Ectodermal cell (in vitro differentiated cells): Measurements from ENCODE around the gene THSD7B.

Experiments
- H3K27ac ChIP-seq: 2 replicates; pipeline ENCODE4 v1.7.0; 2013; ENCODE audit warnings: mild to moderate bottlenecking, low read depth, low read length; ENCODE audit not compliant: insufficient read depth, poor library complexity, severe bottlenecking
- H3K27me3 ChIP-seq: 2 replicates; pipeline ENCODE4 v1.7.0; 2013; ENCODE audit warnings: mild to moderate bottlenecking, low read length; ENCODE audit not compliant: insufficient read depth, control insufficient read depth, poor library complexity, severe bottlenecking
- H3K36me3 ChIP-seq: one replicate; pipeline ENCODE4 v1.7.0; 2013; ENCODE audit warnings: low read length; ENCODE audit not compliant: control insufficient read depth, insufficient read depth
- H3K4me1 ChIP-seq: one replicate; pipeline ENCODE4 v1.7.0; 2013; ENCODE audit warnings: low read length; ENCODE audit not compliant: control insufficient read depth, insufficient read depth
- H3K4me3 ChIP-seq: 2 replicates; pipeline ENCODE4 v1.7.0; 2013; ENCODE audit warnings: low read depth, low read length, control low read depth; ENCODE audit not compliant: insufficient read depth
- H3K9me3 ChIP-seq: 2 replicates; pipeline ENCODE4 v1.7.0; 2013; ENCODE audit warnings: mild to moderate bottlenecking, low read length, moderate library complexity; ENCODE audit not compliant: control insufficient read depth
- WGBS, 2 experiments: methylation state at CpG; one replicate each; pipeline ENCODE4 v1.1.7; 2013; ENCODE audit warnings: missing lambda C conversion rate in 2 of 2; 5-methylcytosine and 5-hydroxymethylcytosine counted together

The THSD7B gene

DNA sequence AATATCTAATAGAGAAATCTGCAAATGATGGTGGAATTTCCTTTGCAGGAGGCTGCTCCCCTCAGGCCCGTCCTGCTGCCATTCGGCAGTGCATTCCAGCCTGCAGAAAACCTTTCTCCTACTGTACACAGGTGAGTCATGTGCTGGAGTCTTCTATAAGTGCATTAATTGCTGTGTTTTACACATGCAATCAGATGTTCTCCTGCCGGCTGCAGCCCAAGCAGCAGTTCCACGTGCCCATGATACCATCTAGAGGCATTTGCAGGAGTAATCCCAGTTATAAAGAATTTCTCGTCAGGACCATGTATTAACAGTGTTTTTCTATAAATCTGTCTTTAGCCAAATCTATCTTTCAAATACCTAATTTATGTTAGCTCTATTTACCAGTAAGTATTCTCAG is 894.3 kb downstream of the THSD7B start:
- Histone ChIP-seq H3K27ac (no peak overlapping the region), H3K36me3 (no peaks in the 10 kb centered on the region), H3K4me3 (no peak overlapping the region), H3K9me3 (no peaks in the 10 kb centered on the region), H3K4me1 (no peaks in the 10 kb centered on the region), H3K27me3 (no peaks in the 10 kb centered on the region)
- WGBS, 2 experiments = 77 to 86% methylated on average over 3 to 5 of the region's 5 CpGs

DNA sequence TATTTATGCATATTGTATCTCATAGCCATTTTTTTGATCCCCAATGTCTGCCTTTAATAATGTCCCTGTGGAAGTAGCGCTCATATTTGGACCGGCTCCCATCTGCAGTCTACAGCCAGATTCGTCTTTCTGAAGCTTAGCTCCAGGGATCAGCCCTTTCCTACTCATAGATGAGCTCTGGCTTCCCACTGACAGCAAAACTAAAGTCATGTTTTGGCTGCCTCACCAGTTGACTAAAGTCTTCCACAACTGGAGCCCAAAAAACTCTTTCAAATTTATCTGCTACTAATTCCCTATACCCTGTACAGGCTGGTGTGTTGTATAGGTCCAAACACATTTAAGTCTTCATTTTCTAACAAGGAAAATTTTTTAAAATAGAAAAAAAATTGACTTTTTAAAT is 904.8 kb downstream of the THSD7B start:
- no peaks in the 10 kb centered on the region for H3K27me3 ChIP-seq
- H3K9me3 ChIP-seq = no peaks in the 10 kb centered on the region
- WGBS, 2 experiments = 96% methylated on average over 3 of the region's 3 CpGs
- H3K36me3 ChIP-seq = no peaks in the 10 kb centered on the region
- no peak overlapping the region for H3K4me3 ChIP-seq
- H3K4me1 ChIP-seq = no peaks in the 10 kb centered on the region
- H3K27ac ChIP-seq = no peak overlapping the region

DNA sequence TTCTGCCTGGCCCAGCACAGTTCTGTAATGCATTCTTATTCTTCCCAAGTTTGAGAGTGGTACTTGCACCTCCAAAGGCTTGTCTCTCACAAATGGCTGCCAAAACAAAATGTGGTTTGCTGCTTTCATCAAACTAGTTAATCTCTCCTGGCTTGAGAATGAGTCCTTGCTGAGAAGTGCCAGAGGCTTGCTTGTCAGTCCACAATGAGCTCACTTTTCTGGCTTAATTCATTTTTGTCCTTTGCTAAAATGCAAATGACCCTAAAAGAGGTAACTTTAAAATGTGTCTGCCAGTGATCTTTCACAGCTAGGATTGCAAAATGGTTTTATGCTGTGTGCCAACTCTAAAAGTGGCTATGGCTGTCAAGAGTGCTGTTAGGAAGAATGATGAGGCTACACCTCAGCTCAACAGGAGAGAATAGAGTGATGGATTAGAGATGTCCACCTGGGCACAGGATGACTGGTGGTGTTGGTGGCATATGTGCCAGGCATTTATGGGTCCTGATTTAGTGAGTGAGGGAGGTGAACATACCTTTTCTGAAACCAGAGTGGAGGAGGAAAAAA is 907.7 kb downstream of the THSD7B start:
- H3K27ac ChIP-seq = no peak overlapping the region
- no peak overlapping the region for H3K4me3 ChIP-seq
- H3K36me3 ChIP-seq = no peaks in the 10 kb centered on the region
- H3K4me1 ChIP-seq = no peaks in the 10 kb centered on the region
- no peaks in the 10 kb centered on the region for H3K9me3 ChIP-seq
- H3K27me3 ChIP-seq = no peaks in the 10 kb centered on the region

DNA sequence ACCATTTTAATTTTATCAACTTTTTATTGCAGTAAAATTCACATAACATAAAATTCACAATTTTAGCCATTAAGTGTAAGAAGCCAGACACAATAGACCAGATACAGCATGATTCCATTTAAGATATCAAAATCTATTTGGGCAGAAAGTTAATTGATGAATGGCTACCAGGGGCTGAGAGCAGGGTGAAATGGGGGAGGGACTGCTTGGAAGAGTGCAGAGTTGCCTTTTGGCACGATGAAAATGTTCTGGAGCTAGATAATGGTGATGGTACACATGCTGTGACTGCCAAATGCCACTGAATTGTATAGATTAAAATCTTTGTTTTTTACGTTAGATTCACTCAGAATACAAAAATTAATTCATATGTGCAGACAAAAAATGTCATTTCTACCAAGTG is 909.6 kb downstream of the THSD7B start:
- H3K27ac ChIP-seq = no peak overlapping the region
- H3K9me3 ChIP-seq = no peaks in the 10 kb centered on the region
- H3K36me3 ChIP-seq = no peaks in the 10 kb centered on the region
- no peaks in the 10 kb centered on the region for H3K4me1 ChIP-seq
- H3K27me3 ChIP-seq = no peaks in the 10 kb centered on the region
- WGBS, 2 experiments = 94 to 100% methylated on average over 1 of the region's 2 CpGs
- no peak overlapping the region for H3K4me3 ChIP-seq

DNA sequence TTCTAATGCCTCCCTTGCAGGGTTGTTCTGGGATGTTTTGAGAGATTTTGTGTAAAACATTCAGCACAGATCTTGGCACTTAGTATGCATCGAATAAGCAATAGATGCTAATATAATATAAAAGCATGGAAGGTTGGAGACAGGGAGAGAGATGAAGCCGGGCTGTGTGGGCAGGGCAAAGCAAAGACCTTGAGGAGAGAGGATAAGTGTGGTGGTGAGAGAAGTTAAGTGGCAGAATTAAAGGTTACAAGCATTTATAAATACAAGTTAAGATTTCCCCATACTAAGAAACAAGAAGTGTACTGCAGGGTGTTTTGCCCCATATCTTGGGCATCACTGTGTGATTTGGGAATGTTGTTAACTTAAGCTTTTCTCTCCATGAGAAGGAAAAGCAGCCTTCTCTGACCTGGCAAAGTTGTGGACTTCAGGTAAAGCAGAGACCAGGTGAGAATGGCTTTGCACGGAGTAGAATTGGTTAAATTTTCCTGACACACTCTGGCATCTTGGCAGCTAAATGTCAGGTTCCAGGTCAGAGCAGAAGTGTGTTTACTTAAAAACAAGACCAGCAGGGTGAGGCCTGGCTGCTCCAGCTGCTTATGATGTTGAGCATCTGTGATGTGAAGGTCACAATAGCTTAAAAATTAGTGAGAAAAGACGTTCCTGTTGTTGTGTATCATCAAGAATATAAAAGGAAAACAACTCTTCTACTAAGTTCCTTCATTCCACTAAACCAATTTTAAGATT is 910.4 kb downstream of the THSD7B start:
- Histone ChIP-seq H3K27ac (no peak overlapping the region), H3K9me3 (no peaks in the 10 kb centered on the region), H3K27me3 (no peaks in the 10 kb centered on the region), H3K4me3 (no peak overlapping the region), H3K4me1 (no peaks in the 10 kb centered on the region), H3K36me3 (no peaks in the 10 kb centered on the region)
- 89 to 98% methylated on average over 3 to 4 of the region's 4 CpGs for WGBS, 2 experiments

DNA sequence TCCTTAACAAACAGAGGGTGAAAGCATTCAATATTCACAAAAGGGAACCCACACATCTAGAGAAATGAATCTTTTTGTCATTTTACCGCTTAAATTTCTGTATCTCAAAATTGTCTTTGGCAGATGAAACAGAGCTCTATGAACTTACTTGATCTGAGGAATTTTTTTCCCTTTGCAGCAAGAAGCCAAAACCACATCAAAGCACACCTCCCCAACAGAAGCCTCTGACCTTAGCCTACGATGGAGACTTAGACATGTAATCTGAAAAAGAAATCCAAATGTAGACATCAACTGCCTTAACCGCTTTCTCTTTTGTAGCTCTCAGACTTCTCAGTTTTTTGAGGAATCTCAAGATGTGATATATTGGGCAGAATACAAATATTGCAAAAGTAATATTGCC is 911.0 kb downstream of the THSD7B start:
- no peak overlapping the region for H3K27ac ChIP-seq
- H3K36me3 ChIP-seq = no peaks in the 10 kb centered on the region
- no peak overlapping the region for H3K4me3 ChIP-seq
- no peaks in the 10 kb centered on the region for H3K27me3 ChIP-seq
- WGBS, 2 experiments = 100% methylated on average over 3 of the region's 3 CpGs
- no peaks in the 10 kb centered on the region for H3K9me3 ChIP-seq
- H3K4me1 ChIP-seq = no peaks in the 10 kb centered on the region

GRCh38 chr2:137677466-137677865 is 912.1 kb downstream of the THSD7B start:
- Histone ChIP-seq H3K27ac (no peak overlapping the region), H3K4me1 (no peaks in the 10 kb centered on the region), H3K27me3 (no peaks in the 10 kb centered on the region), H3K4me3 (no peak overlapping the region), H3K36me3 (no peaks in the 10 kb centered on the region), H3K9me3 (no peaks in the 10 kb centered on the region)
- WGBS, 2 experiments = no CpG with 5 or more reads among the region's 1 CpG

- WGBS, 2 experiments = 85 to 100% methylated on average over 1 of the region's 1 CpG
- no peaks in the 10 kb centered on the region for H3K36me3 ChIP-seq
- no peak overlapping the region for H3K4me3 ChIP-seq
- no peak overlapping the region for H3K27ac ChIP-seq
- H3K9me3 ChIP-seq = no peaks in the 10 kb centered on the region
- no peaks in the 10 kb centered on the region for H3K4me1 ChIP-seq
- H3K27me3 ChIP-seq = no peaks in the 10 kb centered on the region
Observed at GRCh38 chr2:137689549-137689948, 924.2 kb downstream of the THSD7B start.

GRCh38 chr2:137693534-137693933 is 928.2 kb downstream of the THSD7B start:
- Histone ChIP-seq H3K4me3 (no peak overlapping the region), H3K9me3 (no peaks in the 10 kb centered on the region), H3K4me1 (no peaks in the 10 kb centered on the region), H3K27me3 (no peaks in the 10 kb centered on the region), H3K36me3 (no peaks in the 10 kb centered on the region), H3K27ac (no peak overlapping the region)
- 47 to 50% methylated on average over 2 of the region's 2 CpGs for WGBS, 2 experiments

DNA sequence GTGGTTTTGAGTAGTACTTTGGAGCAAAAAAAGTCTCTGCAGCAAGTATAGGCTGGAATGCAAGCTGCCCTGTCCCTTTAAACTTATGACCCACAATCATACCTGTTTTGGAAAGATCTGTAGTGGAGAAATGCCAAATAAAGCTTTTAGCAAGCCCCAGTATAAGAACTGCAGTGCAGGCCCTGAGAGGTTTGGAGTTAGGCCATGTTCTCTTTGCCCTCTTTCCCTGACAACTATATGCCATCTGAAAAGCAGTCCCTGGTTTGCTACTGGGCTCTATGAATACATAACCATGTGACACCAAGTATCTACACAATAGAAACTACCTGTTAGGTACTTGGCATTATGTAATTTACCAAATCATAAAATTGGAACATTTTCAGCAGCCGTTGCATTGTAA is 931.6 kb downstream of the THSD7B start:
- Histone ChIP-seq H3K9me3 (no peaks in the 10 kb centered on the region), H3K27me3 (no peaks in the 10 kb centered on the region), H3K4me1 (no peaks in the 10 kb centered on the region), H3K4me3 (no peak overlapping the region), H3K36me3 (no peaks in the 10 kb centered on the region), H3K27ac (no peak overlapping the region)
- WGBS, 2 experiments = 90 to 93% methylated on average over 1 of the region's 1 CpG
